ENCODE results near the gene CASP9.
"Not testable (repeated sequence)": the region's sequence is repeated elsewhere in the genome, so short reads cannot be mapped to it uniquely, and the experiment has no call there.

DNA sequence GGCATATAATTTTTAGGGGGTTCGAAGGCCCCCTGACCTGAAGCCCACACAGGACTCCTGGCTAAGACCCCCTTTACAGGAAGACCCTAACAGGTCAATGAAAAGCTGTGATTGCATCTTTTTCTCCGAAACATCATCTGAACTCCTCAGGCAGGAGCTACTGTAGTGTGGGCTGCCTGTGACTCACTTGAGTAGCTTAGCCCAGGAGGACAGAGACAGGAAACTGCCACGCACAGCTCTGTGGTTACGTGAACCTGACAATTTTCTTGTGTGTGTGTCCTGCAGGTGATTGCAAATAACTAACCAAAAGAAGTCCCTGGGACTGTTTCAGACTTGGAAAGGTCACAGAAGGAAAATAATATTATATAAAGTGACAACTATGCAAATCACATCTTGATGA, 33.0 kb downstream of the CASP9 start:
- not testable (repeated sequence) for TF ChIP-seq POLR2A (IDR thresholded peaks at IDR 0.05)
- TF ChIP-seq, protein P1, sequence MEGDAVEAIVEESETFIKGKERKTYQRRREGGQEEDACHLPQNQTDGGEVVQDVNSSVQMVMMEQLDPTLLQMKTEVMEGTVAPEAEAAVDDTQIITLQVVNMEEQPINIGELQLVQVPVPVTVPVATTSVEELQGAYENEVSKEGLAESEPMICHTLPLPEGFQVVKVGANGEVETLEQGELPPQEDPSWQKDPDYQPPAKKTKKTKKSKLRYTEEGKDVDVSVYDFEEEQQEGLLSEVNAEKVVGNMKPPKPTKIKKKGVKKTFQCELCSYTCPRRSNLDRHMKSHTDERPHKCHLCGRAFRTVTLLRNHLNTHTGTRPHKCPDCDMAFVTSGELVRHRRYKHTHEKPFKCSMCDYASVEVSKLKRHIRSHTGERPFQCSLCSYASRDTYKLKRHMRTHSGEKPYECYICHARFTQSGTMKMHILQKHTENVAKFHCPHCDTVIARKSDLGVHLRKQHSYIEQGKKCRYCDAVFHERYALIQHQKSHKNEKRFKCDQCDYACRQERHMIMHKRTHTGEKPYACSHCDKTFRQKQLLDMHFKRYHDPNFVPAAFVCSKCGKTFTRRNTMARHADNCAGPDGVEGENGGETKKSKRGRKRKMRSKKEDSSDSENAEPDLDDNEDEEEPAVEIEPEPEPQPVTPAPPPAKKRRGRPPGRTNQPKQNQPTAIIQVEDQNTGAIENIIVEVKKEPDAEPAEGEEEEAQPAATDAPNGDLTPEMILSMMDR (IDR thresholded peaks at IDR 0.05): not testable (repeated sequence)
